Measurements from ENCODE around the gene ZBTB7C. TPM values are rescaled to one million over a fixed set of nuclear protein-coding genes. Genes with fewer than 3 reads are reported as not detected.

Gene ZBTB7C
- total RNA-seq, 1 donor from 2014 or later: 14.2 TPM

GRCh38 chr18:47983946-47984345 lies 425.2 kb downstream of the ZBTB7C start:
- DNase-seq (ENCODE audit: low spot score): no peak

- DNase-seq (ENCODE audit: low spot score): no peak
Measured at GRCh38 chr18:47983055-47983454, 426.1 kb downstream of the ZBTB7C start.

- DNase-seq (ENCODE audit: low spot score): no peak
Measured at GRCh38 chr18:47981830-47982229, 427.4 kb downstream of the ZBTB7C start.

- DNase-seq (ENCODE audit: low spot score): no peak
Measured at GRCh38 chr18:47981320-47981719, 427.9 kb downstream of the ZBTB7C start.

GRCh38 chr18:47979611-47980200 lies 429.5 kb downstream of the ZBTB7C start:
- no peak for DNase-seq (ENCODE audit: low spot score)

GRCh38 chr18:47978603-47979002 lies 430.6 kb downstream of the ZBTB7C start:
- DNase-seq (ENCODE audit: low spot score): no peak

GRCh38 chr18:47978141-47978540 lies 431.0 kb downstream of the ZBTB7C start:
- DNase-seq (ENCODE audit: low spot score): no peak

Other genes starting within 250 kb of the ZBTB7C start
- gene CTIF, start 129.6 kb upstream of the ZBTB7C start, total RNA-seq: 196 TPM